Esophagus squamous epithelium (tissue), 5 donors: ENCODE data around the gene IL22RA1. TPM values are rescaled to one million over a fixed set of nuclear protein-coding genes. Genes with fewer than 3 reads are reported as not detected.

Experiments used
- DNase-seq: peaks from one replicate; lab custom pipeline; 2025; lab: John Stamatoyannopoulos, UW
- H3K27ac ChIP-seq, 4 donors: fragments of 200-600 bp; sonication (generic); one replicate each; pipeline ENCODE4 v1.5.1; 2016 to 2019; ENCODE audit warnings: mild to moderate bottlenecking in 1 of 4
- H3K27me3 ChIP-seq, 4 donors: fragments of 200-600 bp; sonication (generic); 1 replicate in 3 of 4; 2 replicates in 1 of 4; pipeline versions ENCODE4 v1.5.1 to v1.6.0; 2017 to 2021; ENCODE audit warnings: antibody characterized with exemption in 1 of 4
- H3K36me3 ChIP-seq, 3 donors: fragments of 200-600 bp; sonication (generic); one replicate each; pipeline ENCODE4 v1.5.1; 2016 to 2019
- H3K4me1 ChIP-seq, 3 donors: fragments of 200-600 bp; sonication (generic); one replicate each; pipeline ENCODE4 v1.5.1; 2017 to 2019
- H3K4me3 ChIP-seq, 4 donors: fragments of 200-600 bp; sonication (generic); 1 replicate in 3 of 4; 2 replicates in 1 of 4; pipeline ENCODE4 v1.5.1; 2016 to 2019; ENCODE audit warnings: mild to moderate bottlenecking in 2 of 4, moderate library complexity in 1 of 4
- H3K9me3 ChIP-seq, 3 donors: fragments of 200-600 bp; sonication (generic); one replicate each; pipeline ENCODE4 v1.5.1; 2016 to 2019
- CTCF ChIP-seq, 6 experiments: fragments of 450-650 bp in 4 of 6; fragments of 200-600 bp in 2 of 6; sonication (generic) in 2 of 6; IDR thresholded peaks; one replicate each; pipeline ENCODE4 v1.5.1; 2016 to 2019; ENCODE audit warnings: antibody characterized with exemption in 6 of 6, mild to moderate bottlenecking in 4 of 6, moderate library complexity in 4 of 6
- POLR2A ChIP-seq, 4 donors: fragments of 450-650 bp; IDR thresholded peaks; one replicate each; pipeline ENCODE4 v1.6.1; 2017; ENCODE audit warnings: antibody characterized with exemption in 4 of 4, mild to moderate bottlenecking in 4 of 4, moderate library complexity in 3 of 4
- WGBS, 2 donors: methylation state at CpG; one replicate each; pipeline ENCODE4 v1.1.5; 2018; 5-methylcytosine and 5-hydroxymethylcytosine counted together
- intact Hi-C: fragments of 100-400 bp; cut with DNase I; formaldehyde crosslinking; loops from one replicate; pipeline ENCODE4 v1.15.0; 2022
- total RNA-seq, 4 donors: library from RNA; depleted of rRNA; stranded (reverse); fragments of >200 nt; gene quantifications; one replicate each; pipeline ENCODE4 v1.1.0, GENCODE V29; 2016
- donor health status: DM: yes; HTN: yes; CAD: no.

The IL22RA1 gene
- total RNA-seq, 4 donors from 2014 or later, result 3.6 to 16.0 (median 10.5) TPM

- H3K9me3 ChIP-seq, result no peaks in the 10 kb centered on the region
- intact Hi-C loops, result no loop called here
- H3K36me3 ChIP-seq, result no peaks in the 10 kb centered on the region
- DNase-seq, result no peak
- TF ChIP-seq CTCF (IDR thresholded peaks at IDR 0.05), result no peak
- TF ChIP-seq POLR2A (IDR thresholded peaks at IDR 0.05), result no peak
- WGBS, 2 donors, result 60 to 100% methylated on average over 2 to 9 of the region's 11 CpGs
- no peak overlapping the region for H3K27ac ChIP-seq
- no peaks in the 10 kb centered on the region for H3K27me3 ChIP-seq
- H3K4me3 ChIP-seq, result no peak overlapping the region
- H3K4me1 ChIP-seq, result peaks cover 0 to 12% (median 6%) of the 10 kb centered on the region in 3 donors
Measured at GRCh38 chr1:24090736-24091135, 52.2 kb downstream of the IL22RA1 start.

GRCh38 chr1:24089743-24090555 lies 53.0 kb downstream of the IL22RA1 start:
- Histone ChIP-seq H3K27me3 (no peaks in the 10 kb centered on the region), H3K36me3 (no peaks in the 10 kb centered on the region), H3K27ac (no peak overlapping the region), H3K9me3 (no peaks in the 10 kb centered on the region), H3K4me3 (no peak overlapping the region), H3K4me1 (peaks cover 0 to 12% (median 6%) of the 10 kb centered on the region in 3 donors)
- TF ChIP-seq CTCF (IDR thresholded peaks at IDR 0.05), result no peak
- TF ChIP-seq POLR2A (IDR thresholded peaks at IDR 0.05), result no peak
- DNase-seq, result no peak
- WGBS, 2 donors, result 61 to 65% methylated on average over 4 to 5 of the region's 14 CpGs
- intact Hi-C loops, result no loop called here

GRCh38 chr1:24089027-24089742 lies 53.8 kb downstream of the IL22RA1 start:
- no peaks in the 10 kb centered on the region for H3K36me3 ChIP-seq
- 63 to 68% methylated on average over 2 to 4 of the region's 14 CpGs for WGBS, 2 donors
- H3K4me3 ChIP-seq, result no peak overlapping the region
- H3K9me3 ChIP-seq, result no peaks in the 10 kb centered on the region
- DNase-seq, result no peak
- H3K27ac ChIP-seq, result no peak overlapping the region
- peaks cover 0 to 12% (median 6%) of the 10 kb centered on the region in 3 donors for H3K4me1 ChIP-seq
- intact Hi-C loops, result no loop called here
- TF ChIP-seq CTCF (IDR thresholded peaks at IDR 0.05) (no peak), POLR2A (IDR thresholded peaks at IDR 0.05) (no peak)
- no peaks in the 10 kb centered on the region for H3K27me3 ChIP-seq

GRCh38 chr1:24086466-24086865 lies 56.5 kb downstream of the IL22RA1 start:
- no peak for DNase-seq
- Histone ChIP-seq H3K9me3 (no peaks in the 10 kb centered on the region), H3K4me1 (peaks cover 0 to 12% (median 6%) of the 10 kb centered on the region in 3 donors), H3K27me3 (no peaks in the 10 kb centered on the region), H3K4me3 (no peak overlapping the region), H3K27ac (no peak overlapping the region), H3K36me3 (no peaks in the 10 kb centered on the region)
- WGBS, 2 donors, result 91 to 96% methylated on average over 7 to 8 of the region's 16 CpGs
- TF ChIP-seq CTCF (IDR thresholded peaks at IDR 0.05) (no peak), POLR2A (IDR thresholded peaks at IDR 0.05) (no peak)
- intact Hi-C loops, result no loop called here

- DNase-seq, result no peak
- Histone ChIP-seq H3K27me3 (no peaks in the 10 kb centered on the region), H3K4me1 (peaks cover 0 to 12% (median 6%) of the 10 kb centered on the region in 3 donors), H3K27ac (no peak overlapping the region), H3K4me3 (no peak overlapping the region), H3K9me3 (no peaks in the 10 kb centered on the region), H3K36me3 (no peaks in the 10 kb centered on the region)
- intact Hi-C loops, result no loop called here
- WGBS, 2 donors, result 70 to 77% methylated on average over 3 of the region's 3 CpGs
- no peak for TF ChIP-seq CTCF (IDR thresholded peaks at IDR 0.05)
- no peak for TF ChIP-seq POLR2A (IDR thresholded peaks at IDR 0.05)
Measured at GRCh38 chr1:24085546-24085945, 57.4 kb downstream of the IL22RA1 start.
